ENCODE results near the gene GDPD3. TPM values are rescaled to one million over a fixed set of nuclear protein-coding genes. Genes with fewer than 3 reads are reported as not detected.

The GDPD3 gene
- total and polyA plus RNA-seq, 2 of the 13 experiments (the other 11 are each of a cell fraction or from before 2014, with no cell fraction given), result 18.7 to 20.6 TPM

- TF ChIP-seq ZNF766 (CRISPR knock-in tag; IDR thresholded peaks at IDR 0.05; ENCODE audit: borderline replicate concordance) (no peak), ZNF775 (CRISPR knock-in tag; IDR thresholded peaks at IDR 0.05; ENCODE audit: borderline replicate concordance) (no peak), ZKSCAN5 (CRISPR knock-in tag; IDR thresholded peaks at IDR 0.05) (no peak), LCORL (IDR thresholded peaks at IDR 0.05) (peak; percentile 86), LCORL (CRISPR knock-in tag; IDR thresholded peaks at IDR 0.05) (peak; percentile 95), SMAD1 (CRISPR knock-in tag; IDR thresholded peaks at IDR 0.05; ENCODE audit: borderline replicate concordance, low read depth) (no peak; the same call in 1 of the 2 replicates), ZNF432 (CRISPR knock-in tag; IDR thresholded peaks at IDR 0.05; ENCODE audit: borderline replicate concordance) (no peak), NFKB2 (CRISPR knock-in tag; IDR thresholded peaks at IDR 0.05; ENCODE audit: borderline replicate concordance) (peak; percentile 10; the same call in 1 of the 2 replicates), RCOR2 (CRISPR knock-in tag; IDR thresholded peaks at IDR 0.05) (peak; percentile 74), ZNF672 (CRISPR knock-in tag; IDR thresholded peaks at IDR 0.05) (no peak), POGK (CRISPR knock-in tag; conservative IDR thresholded peaks at IDR 0.05) (no peak; the same call in 1 of the 2 replicates), ZNF839 (CRISPR knock-in tag; IDR thresholded peaks at IDR 0.05; ENCODE audit: borderline replicate concordance) (no peak), HIC2 (CRISPR knock-in tag; IDR thresholded peaks at IDR 0.05; ENCODE audit: low read depth) (no peak), NFIC (IDR thresholded peaks at IDR 0.05; ENCODE audit: low read length) (peak; percentile 80; the same call in 1 of the 2 replicates), ADNP (CRISPR knock-in tag; IDR thresholded peaks at IDR 0.05) (peak; percentile 43; the same call in 1 of the 2 replicates), ARID5B (CRISPR knock-in tag; IDR thresholded peaks at IDR 0.05) (peak; percentile 98), EEA1 (CRISPR knock-in tag; IDR thresholded peaks at IDR 0.05; ENCODE audit: borderline replicate concordance) (no peak), GLI4 (CRISPR knock-in tag; IDR thresholded peaks at IDR 0.05; ENCODE audit: borderline replicate concordance) (no peak), ZNF580 (CRISPR knock-in tag; IDR thresholded peaks at IDR 0.05; ENCODE audit: borderline replicate concordance, low read depth) (peak; percentile 24), ZZZ3 (CRISPR knock-in tag; IDR thresholded peaks at IDR 0.05; ENCODE audit: borderline replicate concordance) (no peak)
Measured at GRCh38 chr16:30139583-30140481, 26.5 kb upstream of the GDPD3 start (continued).

Measured in HepG2 (cell line).